Measurements from ENCODE around the gene SULT1A1.

Gene SULT1A1

DNA sequence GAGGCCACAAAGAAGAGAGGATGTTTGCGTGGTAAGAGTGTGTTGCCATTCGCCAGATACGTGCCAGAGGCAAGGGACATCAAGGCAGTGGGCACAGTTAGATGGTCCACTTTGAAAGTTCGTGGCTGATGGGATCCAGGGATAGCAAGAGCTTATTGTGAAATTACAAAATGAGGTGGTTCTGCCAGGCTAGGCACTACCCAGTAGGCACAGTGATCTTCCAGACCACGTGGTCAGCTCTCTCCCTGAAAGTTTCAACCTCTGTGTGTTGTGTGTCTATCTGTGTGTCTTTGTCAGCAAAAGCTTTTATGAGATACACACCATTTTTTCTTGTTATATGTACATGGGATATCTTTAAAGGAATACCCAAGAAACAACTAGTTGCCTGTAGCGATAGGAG, 46.6 kb downstream of the SULT1A1 start:
- Histone ChIP-seq H3K4me1 (ENCODE audit: control insufficient read depth, insufficient read depth, low read length) (no peaks in the 10 kb centered on the region), H3K9me3 (ENCODE audit: control insufficient read depth, insufficient read depth, low read depth, low read length) (no peaks in the 10 kb centered on the region), H3K36me3 (ENCODE audit: control insufficient read depth in 2 of 2, insufficient read depth in 1 of 2, low read length in 2 of 2) (peaks cover 0 to 6% of the 10 kb centered on the region in 2 experiments; a peak in 2 of 3 replicates), H3K4me3 (ENCODE audit: low read depth, low read length) (no peak overlapping the region), H3K27ac (ENCODE audit: extremely low read depth, low read depth, low read length) (no peak overlapping the region)
- TF ChIP-seq ZBTB21 (tag by site-specific recombination; IDR thresholded peaks at IDR 0.05) (no peak), ZNF366 (tag by site-specific recombination; conservative IDR thresholded peaks at IDR 0.05) (no peak), SP2 (tag by site-specific recombination; IDR thresholded peaks at IDR 0.05) (no peak), KLF7 (tag by site-specific recombination; IDR thresholded peaks at IDR 0.05; ENCODE audit: borderline replicate concordance) (no peak), ZNF747 (tag by site-specific recombination; IDR thresholded peaks at IDR 0.05) (no peak), GLIS2 (tag by site-specific recombination; IDR thresholded peaks at IDR 0.05) (no peak), ZBTB8A (tag by site-specific recombination; IDR thresholded peaks at IDR 0.05) (no peak)
- TF ChIP-seq, protein P1, sequence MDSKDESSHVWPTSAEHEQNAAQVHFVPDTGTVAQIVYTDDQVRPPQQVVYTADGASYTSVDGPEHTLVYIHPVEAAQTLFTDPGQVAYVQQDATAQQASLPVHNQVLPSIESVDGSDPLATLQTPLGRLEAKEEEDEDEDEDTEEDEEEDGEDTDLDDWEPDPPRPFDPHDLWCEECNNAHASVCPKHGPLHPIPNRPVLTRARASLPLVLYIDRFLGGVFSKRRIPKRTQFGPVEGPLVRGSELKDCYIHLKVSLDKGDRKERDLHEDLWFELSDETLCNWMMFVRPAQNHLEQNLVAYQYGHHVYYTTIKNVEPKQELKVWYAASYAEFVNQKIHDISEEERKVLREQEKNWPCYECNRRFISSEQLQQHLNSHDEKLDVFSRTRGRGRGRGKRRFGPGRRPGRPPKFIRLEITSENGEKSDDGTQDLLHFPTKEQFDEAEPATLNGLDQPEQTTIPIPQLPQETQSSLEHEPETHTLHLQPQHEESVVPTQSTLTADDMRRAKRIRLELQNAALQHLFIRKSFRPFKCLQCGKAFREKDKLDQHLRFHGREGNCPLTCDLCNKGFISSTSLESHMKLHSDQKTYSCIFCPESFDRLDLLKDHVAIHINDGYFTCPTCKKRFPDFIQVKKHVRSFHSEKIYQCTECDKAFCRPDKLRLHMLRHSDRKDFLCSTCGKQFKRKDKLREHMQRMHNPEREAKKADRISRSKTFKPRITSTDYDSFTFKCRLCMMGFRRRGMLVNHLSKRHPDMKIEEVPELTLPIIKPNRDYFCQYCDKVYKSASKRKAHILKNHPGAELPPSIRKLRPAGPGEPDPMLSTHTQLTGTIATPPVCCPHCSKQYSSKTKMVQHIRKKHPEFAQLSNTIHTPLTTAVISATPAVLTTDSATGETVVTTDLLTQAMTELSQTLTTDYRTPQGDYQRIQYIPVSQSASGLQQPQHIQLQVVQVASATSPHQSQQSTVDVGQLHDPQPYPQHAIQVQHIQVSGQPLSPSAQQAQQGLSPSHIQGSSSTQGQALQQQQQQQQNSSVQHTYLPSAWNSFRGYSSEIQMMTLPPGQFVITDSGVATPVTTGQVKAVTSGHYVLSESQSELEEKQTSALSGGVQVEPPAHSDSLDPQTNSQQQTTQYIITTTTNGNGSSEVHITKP (tag by site-specific recombination; IDR thresholded peaks at IDR 0.05): no peak
- TF ChIP-seq, protein P2, sequence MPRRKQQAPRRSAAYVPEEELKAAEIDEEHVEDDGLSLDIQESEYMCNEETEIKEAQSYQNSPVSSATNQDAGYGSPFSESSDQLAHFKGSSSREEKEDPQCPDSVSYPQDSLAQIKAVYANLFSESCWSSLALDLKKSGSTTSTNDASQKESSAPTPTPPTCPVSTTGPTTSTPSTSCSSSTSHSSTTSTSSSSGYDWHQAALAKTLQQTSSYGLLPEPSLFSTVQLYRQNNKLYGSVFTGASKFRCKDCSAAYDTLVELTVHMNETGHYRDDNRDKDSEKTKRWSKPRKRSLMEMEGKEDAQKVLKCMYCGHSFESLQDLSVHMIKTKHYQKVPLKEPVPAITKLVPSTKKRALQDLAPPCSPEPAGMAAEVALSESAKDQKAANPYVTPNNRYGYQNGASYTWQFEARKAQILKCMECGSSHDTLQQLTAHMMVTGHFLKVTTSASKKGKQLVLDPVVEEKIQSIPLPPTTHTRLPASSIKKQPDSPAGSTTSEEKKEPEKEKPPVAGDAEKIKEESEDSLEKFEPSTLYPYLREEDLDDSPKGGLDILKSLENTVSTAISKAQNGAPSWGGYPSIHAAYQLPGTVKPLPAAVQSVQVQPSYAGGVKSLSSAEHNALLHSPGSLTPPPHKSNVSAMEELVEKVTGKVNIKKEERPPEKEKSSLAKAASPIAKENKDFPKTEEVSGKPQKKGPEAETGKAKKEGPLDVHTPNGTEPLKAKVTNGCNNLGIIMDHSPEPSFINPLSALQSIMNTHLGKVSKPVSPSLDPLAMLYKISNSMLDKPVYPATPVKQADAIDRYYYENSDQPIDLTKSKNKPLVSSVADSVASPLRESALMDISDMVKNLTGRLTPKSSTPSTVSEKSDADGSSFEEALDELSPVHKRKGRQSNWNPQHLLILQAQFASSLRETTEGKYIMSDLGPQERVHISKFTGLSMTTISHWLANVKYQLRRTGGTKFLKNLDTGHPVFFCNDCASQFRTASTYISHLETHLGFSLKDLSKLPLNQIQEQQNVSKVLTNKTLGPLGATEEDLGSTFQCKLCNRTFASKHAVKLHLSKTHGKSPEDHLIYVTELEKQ (tag by site-specific recombination; IDR thresholded peaks at IDR 0.05; ENCODE audit: borderline replicate concordance): no peak
- TF ChIP-seq, protein P3, sequence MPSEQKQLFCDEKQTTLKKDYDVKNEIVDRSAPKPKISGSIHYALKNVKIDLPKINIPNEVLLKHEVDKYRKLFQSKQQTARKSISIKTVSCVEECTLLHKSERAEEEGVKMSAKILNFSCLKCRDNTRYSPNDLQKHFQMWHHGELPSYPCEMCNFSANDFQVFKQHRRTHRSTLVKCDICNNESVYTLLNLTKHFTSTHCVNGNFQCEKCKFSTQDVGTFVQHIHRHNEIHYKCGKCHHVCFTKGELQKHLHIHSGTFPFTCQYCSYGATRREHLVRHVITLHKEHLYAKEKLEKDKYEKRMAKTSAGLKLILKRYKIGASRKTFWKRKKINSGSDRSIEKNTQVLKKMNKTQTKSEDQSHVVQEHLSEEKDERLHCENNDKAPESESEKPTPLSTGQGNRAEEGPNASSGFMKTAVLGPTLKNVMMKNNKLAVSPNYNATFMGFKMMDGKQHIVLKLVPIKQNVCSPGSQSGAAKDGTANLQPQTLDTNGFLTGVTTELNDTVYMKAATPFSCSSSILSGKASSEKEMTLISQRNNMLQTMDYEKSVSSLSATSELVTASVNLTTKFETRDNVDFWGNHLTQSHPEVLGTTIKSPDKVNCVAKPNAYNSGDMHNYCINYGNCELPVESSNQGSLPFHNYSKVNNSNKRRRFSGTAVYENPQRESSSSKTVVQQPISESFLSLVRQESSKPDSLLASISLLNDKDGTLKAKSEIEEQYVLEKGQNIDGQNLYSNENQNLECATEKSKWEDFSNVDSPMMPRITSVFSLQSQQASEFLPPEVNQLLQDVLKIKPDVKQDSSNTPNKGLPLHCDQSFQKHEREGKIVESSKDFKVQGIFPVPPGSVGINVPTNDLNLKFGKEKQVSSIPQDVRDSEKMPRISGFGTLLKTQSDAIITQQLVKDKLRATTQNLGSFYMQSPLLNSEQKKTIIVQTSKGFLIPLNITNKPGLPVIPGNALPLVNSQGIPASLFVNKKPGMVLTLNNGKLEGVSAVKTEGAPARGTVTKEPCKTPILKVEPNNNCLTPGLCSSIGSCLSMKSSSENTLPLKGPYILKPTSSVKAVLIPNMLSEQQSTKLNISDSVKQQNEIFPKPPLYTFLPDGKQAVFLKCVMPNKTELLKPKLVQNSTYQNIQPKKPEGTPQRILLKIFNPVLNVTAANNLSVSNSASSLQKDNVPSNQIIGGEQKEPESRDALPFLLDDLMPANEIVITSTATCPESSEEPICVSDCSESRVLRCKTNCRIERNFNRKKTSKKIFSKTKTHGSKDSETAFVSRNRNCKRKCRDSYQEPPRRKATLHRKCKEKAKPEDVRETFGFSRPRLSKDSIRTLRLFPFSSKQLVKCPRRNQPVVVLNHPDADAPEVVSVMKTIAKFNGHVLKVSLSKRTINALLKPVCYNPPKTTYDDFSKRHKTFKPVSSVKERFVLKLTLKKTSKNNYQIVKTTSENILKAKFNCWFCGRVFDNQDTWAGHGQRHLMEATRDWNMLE (tag by site-specific recombination; conservative IDR thresholded peaks at IDR 0.05; ENCODE audit: low read depth): no peak
- TF ChIP-seq, protein P4, sequence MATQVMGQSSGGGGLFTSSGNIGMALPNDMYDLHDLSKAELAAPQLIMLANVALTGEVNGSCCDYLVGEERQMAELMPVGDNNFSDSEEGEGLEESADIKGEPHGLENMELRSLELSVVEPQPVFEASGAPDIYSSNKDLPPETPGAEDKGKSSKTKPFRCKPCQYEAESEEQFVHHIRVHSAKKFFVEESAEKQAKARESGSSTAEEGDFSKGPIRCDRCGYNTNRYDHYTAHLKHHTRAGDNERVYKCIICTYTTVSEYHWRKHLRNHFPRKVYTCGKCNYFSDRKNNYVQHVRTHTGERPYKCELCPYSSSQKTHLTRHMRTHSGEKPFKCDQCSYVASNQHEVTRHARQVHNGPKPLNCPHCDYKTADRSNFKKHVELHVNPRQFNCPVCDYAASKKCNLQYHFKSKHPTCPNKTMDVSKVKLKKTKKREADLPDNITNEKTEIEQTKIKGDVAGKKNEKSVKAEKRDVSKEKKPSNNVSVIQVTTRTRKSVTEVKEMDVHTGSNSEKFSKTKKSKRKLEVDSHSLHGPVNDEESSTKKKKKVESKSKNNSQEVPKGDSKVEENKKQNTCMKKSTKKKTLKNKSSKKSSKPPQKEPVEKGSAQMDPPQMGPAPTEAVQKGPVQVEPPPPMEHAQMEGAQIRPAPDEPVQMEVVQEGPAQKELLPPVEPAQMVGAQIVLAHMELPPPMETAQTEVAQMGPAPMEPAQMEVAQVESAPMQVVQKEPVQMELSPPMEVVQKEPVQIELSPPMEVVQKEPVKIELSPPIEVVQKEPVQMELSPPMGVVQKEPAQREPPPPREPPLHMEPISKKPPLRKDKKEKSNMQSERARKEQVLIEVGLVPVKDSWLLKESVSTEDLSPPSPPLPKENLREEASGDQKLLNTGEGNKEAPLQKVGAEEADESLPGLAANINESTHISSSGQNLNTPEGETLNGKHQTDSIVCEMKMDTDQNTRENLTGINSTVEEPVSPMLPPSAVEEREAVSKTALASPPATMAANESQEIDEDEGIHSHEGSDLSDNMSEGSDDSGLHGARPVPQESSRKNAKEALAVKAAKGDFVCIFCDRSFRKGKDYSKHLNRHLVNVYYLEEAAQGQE (tag by site-specific recombination; IDR thresholded peaks at IDR 0.05): no peak
- TF ChIP-seq, protein P5, sequence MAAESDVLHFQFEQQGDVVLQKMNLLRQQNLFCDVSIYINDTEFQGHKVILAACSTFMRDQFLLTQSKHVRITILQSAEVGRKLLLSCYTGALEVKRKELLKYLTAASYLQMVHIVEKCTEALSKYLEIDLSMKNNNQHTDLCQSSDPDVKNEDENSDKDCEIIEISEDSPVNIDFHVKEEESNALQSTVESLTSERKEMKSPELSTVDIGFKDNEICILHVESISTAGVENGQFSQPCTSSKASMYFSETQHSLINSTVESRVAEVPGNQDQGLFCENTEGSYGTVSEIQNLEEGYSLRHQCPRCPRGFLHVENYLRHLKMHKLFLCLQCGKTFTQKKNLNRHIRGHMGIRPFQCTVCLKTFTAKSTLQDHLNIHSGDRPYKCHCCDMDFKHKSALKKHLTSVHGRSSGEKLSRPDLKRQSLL (tag by site-specific recombination; IDR thresholded peaks at IDR 0.05): no peak
- POLR2A ChIA-PET: no interaction called here
- CTCF ChIA-PET: no interaction called here

All from HEK293 (cell line).